HG03378 (cell line): ENCODE results near the gene ST6GALNAC6.

Source experiments
- ATAC-seq: cut with Tn5 transposase; IDR thresholded peaks from one replicate; pipeline ENCODE4 v1.9.1; 2021; ENCODE audit warnings: mild to moderate bottlenecking, moderate library complexity; ENCODE audit not compliant: unreplicated experiment

Gene ST6GALNAC6

GRCh38 chr9:127899128-127899943 is at the start of gene ST6GALNAC6:
Gene ST6GALNAC6 (minus strand): TSS chr9:127899603. CDS start chr9:127897981, 1,622 bp downstream.
- ATAC-seq, result no peak

GRCh38 chr9:127947841-127948710 is 48.7 kb upstream of the ST6GALNAC6 start:
- no peak for ATAC-seq

GRCh38 chr9:127946728-127947127 is 47.3 kb upstream of the ST6GALNAC6 start:
- no peak for ATAC-seq

GRCh38 chr9:127945942-127946341 is 46.5 kb upstream of the ST6GALNAC6 start:
- no peak for ATAC-seq

- ATAC-seq, result no peak
Observed at GRCh38 chr9:127945338-127945737, 45.9 kb upstream of the ST6GALNAC6 start.

- ATAC-seq, result no peak
Observed at GRCh38 chr9:127944586-127945218, 45.3 kb upstream of the ST6GALNAC6 start.

GRCh38 chr9:127943731-127944144 is 44.3 kb upstream of the ST6GALNAC6 start:
- no peak for ATAC-seq

- ATAC-seq, result no peak
Observed at GRCh38 chr9:127943011-127943662, 43.7 kb upstream of the ST6GALNAC6 start.

GRCh38 chr9:127942216-127943010 is 43.0 kb upstream of the ST6GALNAC6 start:
- ATAC-seq, result no peak

GRCh38 chr9:127941961-127942215 is 42.5 kb upstream of the ST6GALNAC6 start:
- no peak for ATAC-seq

GRCh38 chr9:127941062-127941960 is 41.9 kb upstream of the ST6GALNAC6 start:
- ATAC-seq, result no peak

GRCh38 chr9:127940593-127940992 is 41.2 kb upstream of the ST6GALNAC6 start:
- ATAC-seq, result no peak

- no peak for ATAC-seq
Observed at GRCh38 chr9:127938298-127938690, 38.9 kb upstream of the ST6GALNAC6 start.

GRCh38 chr9:127937388-127938297 is 38.2 kb upstream of the ST6GALNAC6 start, which contains the start of gene DPM2:
Gene DPM2 (minus strand): TSS chr9:127937854. CDS start chr9:127937820, 34 bp downstream.
- ATAC-seq, result peak; percentile 52

GRCh38 chr9:127937056-127937387 is 37.6 kb upstream of the ST6GALNAC6 start:
- ATAC-seq, result no peak

- no peak for ATAC-seq
Observed at GRCh38 chr9:127936347-127936852, 37.0 kb upstream of the ST6GALNAC6 start.

GRCh38 chr9:127935765-127936221 is 36.4 kb upstream of the ST6GALNAC6 start:
- ATAC-seq, result no peak

GRCh38 chr9:127934986-127935385 is 35.6 kb upstream of the ST6GALNAC6 start:
- ATAC-seq, result no peak
